ENCODE results near the gene TSFM.

GRCh38 chr12:57763881-57764661 lies 18.5 kb upstream of the TSFM start:
- no peak for TF ChIP-seq CTCF (IDR thresholded peaks at IDR 0.05; ENCODE audit: low read depth, low read length, missing input control)
- no peak for TF ChIP-seq YY1 (IDR thresholded peaks at IDR 0.05)
- no peak for TF ChIP-seq GABPA (IDR thresholded peaks at IDR 0.05 in 1 of 2, conservative IDR thresholded peaks at IDR 0.05 in 1 of 2)
- TF ChIP-seq SP1 (IDR thresholded peaks at IDR 0.05), result no peak
- no peak for TF ChIP-seq TAF1 (conservative IDR thresholded peaks at IDR 0.05)
- no peak for TF ChIP-seq MAX (IDR thresholded peaks at IDR 0.05)
- TF ChIP-seq REST (IDR thresholded peaks at IDR 0.05), result no peak
- no peak for TF ChIP-seq FOXA1 (IDR thresholded peaks at IDR 0.05)
- TF ChIP-seq ZBTB33 (IDR thresholded peaks at IDR 0.05), result no peak

Measured in liver (tissue), 3 donors.